ENCODE data around the gene EMILIN1.
"Not testable (repeated sequence)": the region's sequence is repeated elsewhere in the genome, so short reads cannot be mapped to it uniquely, and the experiment has no call there.

The EMILIN1 gene

DNA sequence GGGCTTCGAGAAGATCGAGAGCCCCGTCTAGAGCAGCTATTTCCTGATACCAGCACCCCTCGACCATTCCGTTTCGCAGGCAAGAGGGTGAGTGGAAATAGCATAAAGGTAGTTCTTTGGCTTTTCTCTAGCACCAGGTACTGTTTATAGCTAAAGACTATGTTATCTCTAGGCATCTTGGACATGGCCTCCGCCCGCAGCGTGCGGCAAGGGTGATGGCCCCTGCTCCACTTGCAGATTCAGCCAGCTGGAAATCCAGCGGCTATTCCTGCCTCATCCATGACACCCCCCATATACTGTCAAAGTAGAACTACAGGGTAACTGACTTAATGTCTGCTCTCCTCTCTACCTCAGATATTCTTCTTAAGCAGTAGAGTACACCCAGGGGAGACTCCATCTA is 23.7 kb upstream of the EMILIN1 start:
- FAIRE-seq, result no peak

DNA sequence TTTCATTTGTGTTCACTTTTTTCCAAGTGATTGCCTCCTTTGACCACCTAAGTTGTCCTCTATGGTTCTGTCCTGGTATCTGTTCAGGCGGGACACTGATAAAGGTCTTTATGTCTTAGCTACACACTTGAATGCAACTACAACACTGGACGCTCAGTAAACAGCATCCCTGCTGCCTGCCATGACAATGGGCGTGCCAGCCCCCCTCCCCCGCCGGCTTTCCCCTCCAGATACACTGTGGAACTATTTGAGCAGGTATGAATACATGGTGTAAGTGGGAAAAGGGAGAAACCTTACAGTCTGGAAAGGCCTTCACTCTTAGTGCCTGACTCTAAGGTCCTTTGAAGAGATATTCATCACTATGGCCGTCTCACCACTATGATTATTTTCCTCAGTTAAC is 21.2 kb upstream of the EMILIN1 start:
- no peak for FAIRE-seq

DNA sequence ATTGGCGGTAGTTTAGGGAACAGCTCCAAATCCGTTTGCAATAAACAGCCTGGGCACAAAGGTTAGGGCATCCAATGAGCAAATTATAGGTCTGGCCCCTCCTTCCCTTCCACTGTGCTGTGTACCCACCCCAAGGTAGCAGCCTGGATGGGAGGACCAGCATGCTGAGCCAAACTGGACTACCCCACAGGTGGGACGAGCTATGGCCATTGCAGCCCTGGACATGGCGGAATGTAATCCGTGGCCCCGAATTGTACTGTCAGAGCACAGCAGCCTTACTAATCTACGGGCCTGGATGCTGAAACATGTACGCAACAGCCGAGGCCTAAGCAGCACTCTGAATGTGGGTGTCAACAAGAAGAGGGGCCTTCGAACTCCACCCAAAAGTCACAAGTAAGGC is 20.2 kb upstream of the EMILIN1 start:
- FAIRE-seq, result no peak

DNA sequence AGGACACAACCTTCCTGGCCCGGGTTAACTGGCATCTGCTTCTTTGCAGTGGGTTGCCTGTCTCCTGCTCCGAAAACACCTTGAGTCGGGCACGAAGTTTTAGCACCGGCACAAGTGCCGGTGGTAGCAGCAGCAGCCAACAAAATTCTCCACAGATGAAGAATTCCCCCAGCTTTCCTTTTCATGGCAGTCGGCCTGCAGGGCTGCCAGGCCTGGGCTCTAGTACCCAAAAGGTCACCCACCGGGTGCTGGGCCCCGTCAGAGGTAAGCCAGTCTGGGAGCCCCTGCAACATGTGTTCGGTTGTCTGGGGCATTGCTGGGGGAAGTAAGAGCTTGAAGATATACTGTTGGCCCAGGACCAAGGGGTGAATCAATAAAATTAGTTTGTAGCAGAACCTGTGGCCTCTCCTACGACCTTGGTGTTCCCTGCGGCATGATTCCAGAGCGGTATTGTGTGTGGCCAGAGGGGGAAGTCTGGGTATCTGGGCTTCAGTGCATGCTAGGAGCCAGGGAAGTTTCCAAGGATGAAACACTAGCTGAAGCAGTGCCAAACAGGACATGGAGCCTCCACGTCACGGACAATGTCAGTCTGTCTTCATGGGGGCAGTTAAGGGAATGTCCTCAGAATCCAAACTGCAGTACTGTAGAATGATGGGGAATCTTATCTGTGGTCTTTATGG is 19.1 kb upstream of the EMILIN1 start:
- FAIRE-seq, result no peak

DNA sequence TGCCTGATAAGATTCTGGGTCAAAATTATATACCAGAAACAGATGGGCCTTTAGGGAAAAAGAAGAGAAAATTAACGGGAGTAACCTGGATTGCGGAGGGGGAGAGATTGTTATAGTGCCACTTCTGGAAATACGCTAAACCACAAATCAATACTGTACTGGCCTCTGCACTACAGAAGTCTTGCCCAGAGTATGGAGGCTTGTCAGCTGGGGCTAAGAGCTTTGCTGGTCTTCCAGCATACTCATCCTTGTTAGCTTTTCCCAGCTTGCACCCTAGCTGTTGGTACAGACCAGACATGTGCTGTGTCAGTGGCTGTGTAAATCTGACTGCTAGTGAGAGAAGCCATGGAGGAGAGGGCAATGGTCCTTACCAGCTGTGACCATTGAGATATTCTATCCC is 18.1 kb upstream of the EMILIN1 start:
- no peak for FAIRE-seq

DNA sequence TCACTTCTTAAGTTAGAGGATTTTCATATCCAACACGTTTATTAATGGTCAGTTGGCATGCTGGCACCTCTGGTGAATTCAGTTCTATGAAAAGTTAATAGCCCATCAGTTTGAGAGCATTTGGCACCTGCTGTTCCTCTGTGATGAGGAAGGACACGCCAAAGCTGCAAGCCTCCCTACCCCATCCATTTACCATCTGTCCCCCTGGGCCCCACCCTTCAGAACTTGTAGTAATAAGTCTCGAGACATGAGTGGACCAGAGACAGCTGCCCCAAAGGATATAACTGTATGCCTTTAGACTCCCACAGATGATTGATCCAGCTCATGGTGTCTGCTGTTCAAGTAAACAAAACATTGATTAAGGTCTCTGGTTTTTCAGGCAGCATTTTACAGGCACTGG is 13.3 kb upstream of the EMILIN1 start:
- no peak for FAIRE-seq

DNA sequence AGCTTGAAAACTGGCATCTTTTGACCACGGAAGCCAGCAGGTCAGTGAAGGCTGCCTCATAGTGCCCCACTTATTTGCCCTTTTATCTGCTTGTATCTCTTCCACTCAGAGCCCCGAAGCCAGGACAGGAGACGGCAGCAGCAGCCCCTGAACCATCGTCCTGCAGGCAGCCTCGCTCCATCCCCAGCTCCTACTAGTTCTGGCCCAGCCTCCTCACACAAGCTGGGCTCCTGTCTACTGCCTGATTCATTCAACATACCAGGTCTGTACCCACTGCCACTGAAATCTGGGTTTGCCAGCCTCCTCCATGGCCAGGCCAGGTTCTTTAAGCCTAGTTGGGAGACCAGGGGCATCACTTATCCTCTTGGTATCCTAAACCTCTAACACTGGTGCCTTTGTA is 11.0 kb upstream of the EMILIN1 start:
- FAIRE-seq, result no peak

DNA sequence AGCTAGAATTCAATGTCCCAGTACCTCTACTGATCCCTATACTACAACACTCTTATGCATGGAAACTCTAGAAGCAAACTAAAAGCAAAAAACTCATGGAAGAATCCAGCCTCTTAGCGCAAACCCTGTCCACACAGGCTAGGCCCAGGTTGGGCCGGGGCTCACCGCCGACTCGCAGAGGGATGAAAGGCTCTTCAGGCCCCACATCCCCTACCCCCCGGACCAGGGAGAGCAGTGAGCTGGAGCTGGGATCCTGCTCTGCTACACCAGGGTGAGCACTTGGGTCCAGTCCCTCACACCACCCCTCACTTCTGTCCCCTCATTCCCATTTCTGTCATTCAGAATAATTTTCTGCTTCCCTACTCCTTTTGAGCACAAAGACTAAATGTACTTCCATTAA is 9.0 kb upstream of the EMILIN1 start:
- no peak for FAIRE-seq

DNA sequence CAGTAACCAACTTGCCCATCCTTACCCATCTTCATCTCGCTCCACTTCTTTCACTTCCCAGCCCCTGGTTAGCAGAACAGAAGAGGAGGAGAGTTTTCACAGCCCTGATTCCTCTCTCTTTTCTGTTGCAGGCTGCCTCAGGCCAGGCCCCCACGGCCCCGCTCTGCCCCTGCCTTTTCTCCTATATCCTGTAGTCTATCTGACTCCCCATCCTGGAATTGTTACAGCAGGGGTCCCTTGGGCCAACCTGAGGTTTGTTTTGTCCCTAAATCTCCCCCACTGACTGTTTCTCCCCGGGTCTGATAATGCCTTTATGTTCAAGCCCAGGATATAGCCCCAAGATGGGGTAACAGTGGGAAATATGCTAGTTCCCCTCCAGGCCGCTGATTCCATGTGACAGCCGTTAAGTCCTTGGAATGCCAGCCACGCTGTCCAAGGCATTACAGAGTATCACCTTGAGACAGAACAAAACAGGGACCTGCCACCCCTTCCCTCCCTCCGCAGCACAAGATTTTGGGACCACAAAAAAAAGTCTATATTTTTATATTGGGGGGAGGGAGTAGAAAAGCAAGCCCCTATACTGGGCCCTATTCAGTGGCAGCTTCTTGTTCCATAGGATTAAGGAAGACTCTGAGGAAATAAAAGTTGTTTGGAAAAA is 8.3 kb upstream of the EMILIN1 start:
- FAIRE-seq, result no peak

DNA sequence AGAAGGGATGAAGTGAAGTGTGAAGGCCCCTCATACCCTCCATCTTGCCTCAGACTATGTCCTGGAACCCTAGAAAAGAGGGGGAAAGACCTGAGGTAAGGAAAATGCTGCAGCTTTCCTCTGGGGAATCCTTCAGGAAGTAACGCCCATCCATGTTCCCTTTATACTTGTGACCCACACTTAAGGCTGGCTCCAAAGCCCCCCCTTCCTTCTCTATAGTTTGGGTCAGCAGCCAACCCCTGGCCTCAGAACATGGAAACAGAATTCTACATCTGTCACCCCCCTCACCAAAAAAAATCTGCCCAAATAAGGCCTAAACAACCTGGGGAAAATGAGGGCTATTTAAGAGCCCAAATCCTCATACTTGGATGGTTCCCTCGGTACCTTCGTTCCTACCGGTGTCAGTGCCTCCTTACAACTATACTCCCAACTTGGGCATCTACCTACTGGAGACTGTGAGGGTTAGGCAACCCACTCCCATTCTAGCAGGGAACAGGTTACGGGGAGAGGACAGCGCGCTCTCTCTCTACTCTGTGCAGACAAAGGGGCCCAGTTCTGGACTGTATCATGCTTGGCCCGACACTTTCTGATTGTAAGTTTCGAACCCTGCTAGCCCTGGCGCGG is 7.7 kb upstream of the EMILIN1 start:
- FAIRE-seq, result no peak

DNA sequence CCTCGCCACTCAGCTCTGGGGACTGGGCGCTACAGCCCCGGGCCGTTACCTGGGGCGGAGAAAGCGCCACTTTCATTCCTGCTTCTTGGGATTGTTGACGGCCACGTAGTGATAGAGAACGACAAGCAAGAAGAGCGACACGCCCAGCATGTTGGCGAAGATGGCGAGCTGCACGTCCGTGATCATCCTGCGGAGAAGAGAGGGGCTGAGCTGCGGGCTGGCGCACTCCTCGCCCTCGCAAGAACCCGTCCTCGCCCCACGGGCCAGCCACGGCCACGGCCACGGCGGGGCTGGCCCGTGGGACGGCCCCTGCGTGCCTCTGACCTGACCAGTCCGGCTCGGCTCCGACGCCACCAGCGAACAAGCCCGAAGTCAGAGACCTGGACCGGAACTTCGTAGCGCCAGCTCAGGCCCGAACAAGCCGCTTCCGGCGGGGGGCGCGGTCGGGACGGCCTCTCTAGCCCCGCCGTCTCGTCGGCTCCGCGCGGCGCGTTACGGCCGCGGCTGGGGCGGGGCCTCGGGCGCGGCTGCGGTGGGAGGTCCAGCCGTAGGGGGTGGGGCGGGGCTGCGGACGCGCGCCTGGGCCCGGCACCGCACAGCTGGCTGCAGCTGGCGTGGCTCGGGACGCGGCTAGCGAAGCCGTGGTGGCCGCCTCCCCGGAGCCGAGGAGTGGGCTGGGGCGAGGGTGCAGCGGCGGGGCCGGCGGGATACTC is 7.0 kb upstream of the EMILIN1 start, which contains the start of gene OST4:
Gene OST4, minus strand, starts transcription at position 378 of the 713 bp plus-strand sequence.
- FAIRE-seq, result no peak

DNA sequence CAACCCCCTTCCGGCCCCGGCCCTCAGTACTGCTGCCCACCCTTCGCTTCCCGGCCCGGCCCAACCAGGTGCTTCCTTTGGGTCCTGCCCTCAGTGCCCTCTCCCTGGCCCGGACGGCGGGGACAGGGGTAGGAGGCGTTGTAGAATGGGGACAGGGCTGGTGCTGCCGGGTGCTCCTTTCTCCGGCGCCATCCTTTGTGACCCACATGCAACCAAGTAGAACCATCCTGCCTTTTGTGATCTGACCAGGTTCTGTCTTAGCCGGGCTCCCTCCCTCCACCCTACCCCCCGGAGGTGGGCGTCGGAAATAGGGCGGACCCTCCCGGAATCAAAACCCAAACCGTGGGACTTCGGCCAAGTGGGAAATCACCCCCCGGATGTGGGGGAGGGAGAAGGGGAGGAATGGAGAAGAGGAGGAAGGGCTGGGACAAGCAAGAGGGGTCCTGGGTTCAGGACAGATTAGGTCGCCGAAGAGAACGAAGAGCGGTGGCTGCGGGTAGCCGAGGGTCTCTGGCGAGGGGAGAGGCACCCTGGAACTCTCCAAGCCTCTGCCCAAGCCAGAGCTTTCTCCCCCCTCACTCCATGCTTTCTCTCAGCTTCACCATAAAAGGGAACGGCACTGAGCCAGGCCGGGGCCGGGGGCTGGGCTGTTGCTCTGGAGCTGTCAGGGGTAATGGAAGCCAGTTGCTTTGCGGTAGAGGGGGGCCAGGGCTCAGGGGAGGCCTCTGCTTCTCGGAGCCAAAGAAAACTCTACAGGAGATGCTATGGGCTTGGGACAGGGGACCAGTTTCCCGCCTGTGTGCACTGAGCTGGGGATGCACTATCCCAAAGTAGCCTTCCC is 6.2 kb upstream of the EMILIN1 start:
- no peak for FAIRE-seq

DNA sequence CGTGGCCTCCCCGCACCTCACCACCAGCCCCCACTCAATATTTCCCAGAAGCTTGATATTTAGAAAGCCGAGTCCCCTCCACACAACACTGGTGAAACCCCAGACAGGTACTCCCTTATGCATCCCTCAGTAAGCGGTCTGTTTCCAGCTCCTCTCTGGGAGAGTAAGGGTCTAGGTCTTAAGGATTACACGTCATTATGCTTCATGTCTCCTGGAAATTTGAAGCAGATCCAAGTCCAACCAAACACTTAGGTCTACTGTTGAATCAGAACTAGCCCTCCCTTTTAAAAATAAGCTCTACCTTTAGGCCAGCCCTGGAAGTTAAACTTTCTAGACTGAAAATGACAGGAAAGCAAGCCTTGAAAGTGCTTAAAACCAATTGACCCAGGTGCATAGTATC is 5.5 kb upstream of the EMILIN1 start:
- no peak for FAIRE-seq

DNA sequence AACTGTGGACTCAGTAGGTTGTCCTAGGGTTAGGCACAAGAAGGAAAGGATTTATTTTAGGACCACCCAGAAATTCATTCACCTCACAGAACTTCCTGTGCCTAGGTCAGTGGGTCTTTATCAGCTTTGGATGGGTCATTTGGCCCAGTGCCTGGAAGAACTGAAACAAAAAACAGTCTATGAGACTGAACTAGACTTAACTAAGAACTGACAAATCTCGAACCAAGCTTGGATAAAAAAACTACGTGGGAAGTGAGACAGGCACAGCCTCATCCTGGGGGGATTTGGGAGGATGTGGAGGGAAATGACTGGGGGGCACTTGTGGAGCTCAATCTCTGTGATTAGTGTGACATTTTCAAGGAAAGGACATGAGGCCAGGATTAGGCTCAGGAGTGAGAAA is 4.6 kb upstream of the EMILIN1 start:
- FAIRE-seq, result no peak

DNA sequence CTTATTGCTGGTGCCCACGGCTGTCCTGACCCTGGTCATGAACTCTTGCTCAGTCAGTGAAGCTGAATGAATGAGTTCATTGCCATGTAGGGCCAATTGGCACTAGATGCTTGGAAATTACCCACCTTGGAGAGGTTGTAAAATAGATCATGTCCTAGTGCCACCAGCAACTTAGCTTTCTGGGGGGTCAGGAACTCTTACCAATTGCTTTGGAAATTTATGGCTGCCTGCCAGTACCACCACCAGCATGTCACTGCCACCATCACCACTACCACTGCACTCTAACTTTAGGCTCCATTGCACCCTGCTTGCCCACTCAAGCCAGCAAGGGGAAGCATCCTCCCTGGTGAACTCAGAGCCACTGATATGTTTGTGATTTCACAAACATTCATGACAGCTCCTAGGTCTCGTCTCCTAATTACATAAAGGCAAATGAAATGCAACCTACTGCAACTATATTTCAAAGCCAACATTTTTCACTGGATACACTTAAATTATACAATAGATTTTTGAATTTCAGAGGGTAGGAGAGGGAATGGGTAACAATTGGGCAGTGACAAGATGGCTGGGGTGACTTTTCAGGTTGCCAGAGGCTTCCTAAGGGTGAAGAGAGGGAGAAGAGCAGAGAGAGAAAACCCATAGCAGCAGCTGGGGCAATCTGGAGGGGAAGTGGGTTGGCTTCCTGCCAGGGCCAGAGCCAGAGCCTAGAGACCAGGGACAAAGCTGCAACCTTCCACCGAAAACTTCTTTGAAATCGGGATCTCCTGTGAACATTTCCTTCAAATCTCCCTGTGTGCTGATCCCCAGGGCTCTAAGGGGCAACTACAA is 3.5 kb upstream of the EMILIN1 start:
- no peak for FAIRE-seq

DNA sequence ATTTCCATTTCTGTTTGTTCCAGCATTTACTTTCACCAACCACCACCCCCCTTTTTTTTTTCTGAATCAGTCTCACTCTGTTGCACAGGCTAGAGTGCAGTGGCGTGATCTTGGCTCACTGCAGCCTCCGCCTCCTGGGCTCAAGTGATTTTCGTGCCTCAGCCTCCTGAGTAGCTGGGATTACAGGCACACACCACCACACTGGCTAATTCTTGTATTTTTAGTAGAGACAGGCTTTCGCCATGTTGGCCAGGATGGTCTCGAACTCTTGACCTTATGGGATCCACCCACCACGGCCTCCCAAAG is 2.9 kb upstream of the EMILIN1 start:
- not testable (repeated sequence) for FAIRE-seq

DNA sequence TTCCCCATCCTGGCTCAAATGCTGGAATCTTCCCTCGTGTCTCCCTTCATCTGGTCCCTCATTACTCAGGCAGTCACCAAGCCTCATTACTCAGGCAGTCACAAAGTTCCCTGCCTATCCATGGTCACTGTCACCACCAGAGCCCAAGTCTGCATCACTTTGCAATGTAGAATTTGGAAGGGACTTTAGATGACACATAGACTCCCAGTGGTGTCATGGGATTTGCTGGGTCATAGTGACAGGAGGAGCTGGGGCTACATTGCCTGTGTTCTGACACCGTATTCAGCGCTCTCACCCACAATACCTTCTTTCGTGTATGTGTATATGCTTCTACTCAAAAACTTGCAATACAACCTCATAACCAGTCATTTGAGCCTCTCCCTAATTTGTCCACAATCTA is 2.1 kb upstream of the EMILIN1 start:
- no peak for FAIRE-seq

DNA sequence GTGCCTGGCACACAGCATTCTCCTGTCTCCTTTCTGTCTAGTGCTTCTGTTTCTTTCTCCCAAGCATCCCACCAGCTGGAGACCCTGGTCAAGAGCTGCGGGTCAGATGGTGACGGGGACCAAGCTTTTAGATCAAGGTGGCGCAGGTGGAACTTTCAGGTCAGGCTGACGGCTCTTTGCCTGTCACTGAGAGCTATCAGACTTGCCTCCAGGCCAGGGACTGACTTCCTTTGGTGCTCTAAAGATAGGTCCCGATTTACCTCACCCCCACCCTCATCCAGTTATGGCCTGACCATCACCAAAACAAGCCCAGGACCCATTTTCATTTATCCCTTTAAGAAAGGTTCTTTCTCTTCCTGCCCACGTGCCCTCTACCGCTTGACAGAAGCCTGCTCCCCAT is 1.2 kb upstream of the EMILIN1 start:
- FAIRE-seq, result no peak

DNA sequence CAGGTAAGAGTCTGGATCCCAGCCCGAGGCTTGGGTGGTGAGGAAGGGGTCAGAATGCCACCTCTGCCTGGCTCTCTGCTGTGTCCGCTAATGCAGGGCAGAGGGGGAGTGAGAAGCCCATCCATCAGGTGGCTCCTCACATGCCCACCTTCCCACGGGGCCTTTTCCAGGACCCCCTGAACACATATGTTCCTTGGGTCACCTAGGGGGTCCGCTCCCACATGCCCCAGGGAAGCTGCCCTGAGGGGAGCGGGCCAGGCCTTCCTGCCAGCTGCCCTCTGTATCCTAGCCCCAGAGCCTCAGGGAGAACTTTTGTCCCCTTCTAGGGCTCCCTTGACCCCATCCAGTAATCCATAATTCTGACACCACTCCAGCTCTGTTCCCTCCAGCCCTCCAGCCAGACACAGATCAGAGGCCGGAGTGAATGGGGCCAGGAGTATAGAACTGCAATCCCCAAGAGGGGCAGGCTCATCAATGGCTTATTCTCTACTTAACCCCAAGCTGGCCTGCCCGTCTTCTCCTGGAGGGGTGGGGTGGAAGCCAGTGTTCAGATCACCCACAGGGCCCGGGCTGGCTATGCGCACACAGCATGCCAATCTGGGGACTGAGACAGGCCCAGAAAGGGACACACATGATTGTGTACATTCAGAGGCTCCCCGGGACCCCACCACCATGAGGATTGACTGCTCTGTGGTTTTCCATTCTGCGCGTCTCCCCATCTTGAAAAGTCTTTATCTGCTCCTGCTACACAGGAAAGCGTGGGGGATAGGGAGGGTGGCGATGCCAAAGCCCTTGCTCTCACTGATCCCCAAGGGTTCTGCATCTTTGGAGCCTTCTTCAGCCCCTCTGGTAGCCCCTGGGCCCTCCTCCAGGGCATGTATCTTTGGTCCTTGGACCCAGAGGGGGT is 1.1 kb downstream of the EMILIN1 start:
- no peak for FAIRE-seq

DNA sequence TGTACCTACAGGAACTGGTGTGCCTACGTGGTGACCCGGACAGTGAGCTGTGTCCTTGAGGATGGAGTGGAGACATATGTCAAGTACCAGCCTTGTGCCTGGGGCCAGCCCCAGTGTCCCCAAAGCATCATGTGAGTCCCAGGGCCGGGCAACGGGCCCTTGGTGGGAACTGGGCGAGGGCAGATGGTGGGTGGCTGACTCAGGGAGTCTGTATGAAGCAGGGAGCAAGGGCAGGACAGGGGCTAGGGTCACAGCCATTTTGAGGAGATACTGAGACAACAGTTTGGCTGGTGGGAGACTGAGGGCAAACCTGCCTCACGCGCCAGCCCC is 1.7 kb downstream of the EMILIN1 start:
- FAIRE-seq, result no peak

DNA sequence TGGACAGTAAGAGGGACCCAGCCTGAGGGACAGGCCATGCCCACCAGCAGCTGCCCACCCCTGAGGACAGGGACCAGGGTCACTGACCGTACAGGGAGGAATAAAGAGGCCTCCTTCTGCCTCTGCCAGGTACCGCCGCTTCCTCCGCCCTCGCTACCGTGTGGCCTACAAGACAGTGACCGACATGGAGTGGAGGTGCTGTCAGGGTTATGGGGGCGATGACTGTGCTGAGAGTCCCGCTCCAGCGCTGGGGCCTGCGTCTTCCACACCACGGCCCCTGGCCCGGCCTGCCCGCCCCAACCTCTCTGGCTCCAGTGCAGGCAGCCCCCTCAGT is 2.2 kb downstream of the EMILIN1 start:
- no peak for FAIRE-seq
